ENCODE measurements around the gene ZNF248.

The ZNF248 gene

GRCh38 chr10:37774351-37774750 is 83.1 kb downstream of the ZNF248 start:
- no peak overlapping the region for H3K4me3 ChIP-seq (ENCODE audit: low read depth, low read length)
- TF ChIP-seq, protein P1, sequence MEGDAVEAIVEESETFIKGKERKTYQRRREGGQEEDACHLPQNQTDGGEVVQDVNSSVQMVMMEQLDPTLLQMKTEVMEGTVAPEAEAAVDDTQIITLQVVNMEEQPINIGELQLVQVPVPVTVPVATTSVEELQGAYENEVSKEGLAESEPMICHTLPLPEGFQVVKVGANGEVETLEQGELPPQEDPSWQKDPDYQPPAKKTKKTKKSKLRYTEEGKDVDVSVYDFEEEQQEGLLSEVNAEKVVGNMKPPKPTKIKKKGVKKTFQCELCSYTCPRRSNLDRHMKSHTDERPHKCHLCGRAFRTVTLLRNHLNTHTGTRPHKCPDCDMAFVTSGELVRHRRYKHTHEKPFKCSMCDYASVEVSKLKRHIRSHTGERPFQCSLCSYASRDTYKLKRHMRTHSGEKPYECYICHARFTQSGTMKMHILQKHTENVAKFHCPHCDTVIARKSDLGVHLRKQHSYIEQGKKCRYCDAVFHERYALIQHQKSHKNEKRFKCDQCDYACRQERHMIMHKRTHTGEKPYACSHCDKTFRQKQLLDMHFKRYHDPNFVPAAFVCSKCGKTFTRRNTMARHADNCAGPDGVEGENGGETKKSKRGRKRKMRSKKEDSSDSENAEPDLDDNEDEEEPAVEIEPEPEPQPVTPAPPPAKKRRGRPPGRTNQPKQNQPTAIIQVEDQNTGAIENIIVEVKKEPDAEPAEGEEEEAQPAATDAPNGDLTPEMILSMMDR (IDR thresholded peaks at IDR 0.05; ENCODE audit: low read depth, low read length, missing control alignments), result no peak
- no peak for DNase-seq
- no peaks in the 10 kb centered on the region for H3K27me3 ChIP-seq (replicated peaks)
- in situ Hi-C loops (cut with HindIII; ENCODE audit: low pct_ligation_motif_present, low sequenced_read_pairs), result no loop called here
- no peaks in the 10 kb centered on the region for H3K36me3 ChIP-seq (replicated peaks)
- no peak overlapping the region for H3K27ac ChIP-seq

DNA sequence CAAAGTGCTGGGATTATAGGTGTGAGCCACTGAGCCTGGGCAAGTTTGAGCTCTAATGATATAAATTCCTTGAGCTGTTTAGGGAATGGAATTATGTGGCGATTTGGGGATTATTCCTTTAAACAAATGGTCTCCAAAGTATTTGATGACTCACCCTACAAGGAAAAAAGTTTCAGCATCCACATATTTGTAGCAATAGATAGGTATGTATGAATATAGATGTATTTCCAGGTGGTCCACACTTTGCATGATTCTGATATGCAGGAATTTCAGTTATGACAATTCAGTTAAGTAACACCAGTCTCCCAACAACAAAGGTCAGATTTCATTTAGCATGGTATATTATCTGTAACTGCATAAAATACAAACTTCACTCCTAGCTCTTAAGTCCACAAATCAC is 92.2 kb downstream of the ZNF248 start:
- H3K27ac ChIP-seq, result no peak overlapping the region
- TF ChIP-seq, protein P1 (IDR thresholded peaks at IDR 0.05; ENCODE audit: low read depth, low read length, missing control alignments), result no peak
- in situ Hi-C loops (cut with HindIII; ENCODE audit: low pct_ligation_motif_present, low sequenced_read_pairs), result no loop called here
- H3K4me3 ChIP-seq (ENCODE audit: low read depth, low read length), result no peak overlapping the region
- no peak for DNase-seq
- H3K36me3 ChIP-seq (replicated peaks), result no peaks in the 10 kb centered on the region
- H3K27me3 ChIP-seq (replicated peaks), result no peaks in the 10 kb centered on the region

DNA sequence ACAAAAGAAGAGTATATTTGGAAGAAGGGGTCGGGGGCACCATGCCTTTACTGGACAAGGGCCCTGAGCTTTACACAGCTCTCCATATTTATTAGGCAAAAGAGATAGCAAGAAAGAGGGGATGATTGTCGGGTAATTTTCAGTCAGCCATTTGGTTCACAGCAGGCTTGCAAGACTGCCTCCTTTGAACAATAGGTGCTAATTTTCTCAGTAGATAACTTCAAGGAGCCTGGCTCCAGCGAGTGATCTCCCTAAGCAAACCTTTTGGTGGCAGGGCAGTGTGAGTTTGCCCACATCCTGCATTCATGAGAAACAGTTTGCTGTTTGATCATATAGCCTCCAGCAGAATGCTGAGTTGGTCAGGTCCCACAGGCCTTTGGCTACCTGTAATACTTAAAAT is 94.3 kb downstream of the ZNF248 start:
- no peak overlapping the region for H3K27ac ChIP-seq
- DNase-seq, result no peak
- no peaks in the 10 kb centered on the region for H3K27me3 ChIP-seq (replicated peaks)
- TF ChIP-seq, protein P1 (IDR thresholded peaks at IDR 0.05; ENCODE audit: low read depth, low read length, missing control alignments), result no peak
- H3K36me3 ChIP-seq (replicated peaks), result no peaks in the 10 kb centered on the region
- in situ Hi-C loops (cut with HindIII; ENCODE audit: low pct_ligation_motif_present, low sequenced_read_pairs), result no loop called here
- no peak overlapping the region for H3K4me3 ChIP-seq (ENCODE audit: low read depth, low read length)

DNA sequence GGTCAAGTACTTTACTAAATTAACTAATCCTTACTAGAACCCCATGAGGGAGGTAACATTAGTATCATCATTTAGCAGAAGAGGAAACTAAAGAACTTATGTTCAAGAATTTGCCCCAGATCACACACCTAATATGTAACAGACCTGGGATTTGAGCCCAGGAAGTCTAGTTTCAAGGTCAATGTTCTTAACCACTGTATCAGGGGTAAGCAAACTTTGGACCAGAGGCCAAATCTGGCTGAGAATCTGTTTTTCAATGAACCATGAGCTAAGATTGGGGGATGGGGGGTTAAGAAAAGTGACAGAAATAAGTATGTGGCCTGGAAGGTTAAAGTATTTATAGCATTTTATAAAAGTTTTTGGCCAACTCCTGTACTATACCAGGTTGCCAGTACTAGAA is 95.1 kb downstream of the ZNF248 start:
- in situ Hi-C loops (cut with HindIII; ENCODE audit: low pct_ligation_motif_present, low sequenced_read_pairs), result no loop called here
- H3K4me3 ChIP-seq (ENCODE audit: low read depth, low read length), result no peak overlapping the region
- H3K27me3 ChIP-seq (replicated peaks), result no peaks in the 10 kb centered on the region
- DNase-seq, result no peak
- no peaks in the 10 kb centered on the region for H3K36me3 ChIP-seq (replicated peaks)
- no peak overlapping the region for H3K27ac ChIP-seq
- TF ChIP-seq, protein P1 (IDR thresholded peaks at IDR 0.05; ENCODE audit: low read depth, low read length, missing control alignments), result no peak

DNA sequence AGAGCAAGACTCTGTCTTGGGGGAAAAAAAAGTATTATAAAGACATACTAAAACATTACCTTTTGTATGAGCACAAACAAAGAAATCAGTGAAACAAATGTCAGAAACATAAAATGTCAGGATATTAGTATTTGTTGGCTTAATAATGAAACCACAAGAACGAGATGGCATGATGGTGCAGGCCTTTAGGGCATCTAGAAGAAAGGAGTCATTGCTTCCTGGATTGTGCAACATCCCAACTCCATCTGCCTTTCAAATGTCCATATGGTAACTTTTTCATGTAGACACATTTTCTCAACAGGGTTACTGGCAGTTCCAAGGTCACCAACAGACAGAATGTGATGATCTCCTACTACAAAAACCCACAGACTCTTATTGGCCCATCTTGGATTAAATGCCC is 96.6 kb downstream of the ZNF248 start:
- Histone ChIP-seq H3K27ac (no peak overlapping the region), H3K36me3 (replicated peaks) (no peaks in the 10 kb centered on the region), H3K4me3 (ENCODE audit: low read depth, low read length) (no peak overlapping the region), H3K27me3 (replicated peaks) (no peaks in the 10 kb centered on the region)
- no peak for DNase-seq
- in situ Hi-C loops (cut with HindIII; ENCODE audit: low pct_ligation_motif_present, low sequenced_read_pairs), result no loop called here
- TF ChIP-seq, protein P1 (IDR thresholded peaks at IDR 0.05; ENCODE audit: low read depth, low read length, missing control alignments), result no peak

- no peak overlapping the region for H3K4me3 ChIP-seq (ENCODE audit: low read depth, low read length)
- no peaks in the 10 kb centered on the region for H3K27me3 ChIP-seq (replicated peaks)
- H3K36me3 ChIP-seq (replicated peaks), result no peaks in the 10 kb centered on the region
- TF ChIP-seq, protein P1 (IDR thresholded peaks at IDR 0.05; ENCODE audit: low read depth, low read length, missing control alignments), result no peak
- in situ Hi-C loops (cut with HindIII; ENCODE audit: low pct_ligation_motif_present, low sequenced_read_pairs), result no loop called here
- no peak overlapping the region for H3K27ac ChIP-seq
- DNase-seq, result no peak
Measured at GRCh38 chr10:37758074-37758473, 99.3 kb downstream of the ZNF248 start.
